CD4-positive, alpha-beta T cell treated with Interleukin-17A for 4 hours (primary cell): ENCODE results near the gene SLC43A2.

ENCODE experiments used
- DNase-seq: peaks from one replicate; pipeline ENCODE4 v3.0.0-alpha.2; 2020; ENCODE audit warnings: mixed read lengths

SLC43A2 gene

DNA sequence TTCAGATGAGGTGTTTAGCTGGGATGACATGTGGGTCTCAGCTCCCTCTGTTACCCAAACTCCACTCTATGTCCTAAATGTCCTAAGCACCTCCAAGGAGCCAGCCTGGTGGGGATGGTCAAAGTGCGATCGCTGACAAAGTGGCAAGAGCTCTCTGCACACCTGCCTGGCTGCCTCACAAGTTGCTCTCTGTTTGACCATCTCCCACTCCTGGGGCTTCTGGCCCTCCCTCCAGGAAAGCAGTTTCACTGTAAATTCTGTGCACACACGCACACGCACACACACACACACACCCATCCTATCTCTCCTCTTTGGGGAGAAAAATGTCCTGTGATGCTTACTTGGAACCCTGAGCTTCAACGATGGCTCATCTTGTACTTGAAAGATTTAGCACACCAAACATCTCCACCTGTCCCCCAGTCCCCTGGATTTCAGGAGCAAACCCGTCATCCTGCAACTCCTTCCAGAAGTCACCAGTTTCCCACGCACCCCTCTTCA lies 67.7 kb downstream of the SLC43A2 start:
- no peak for DNase-seq

DNA sequence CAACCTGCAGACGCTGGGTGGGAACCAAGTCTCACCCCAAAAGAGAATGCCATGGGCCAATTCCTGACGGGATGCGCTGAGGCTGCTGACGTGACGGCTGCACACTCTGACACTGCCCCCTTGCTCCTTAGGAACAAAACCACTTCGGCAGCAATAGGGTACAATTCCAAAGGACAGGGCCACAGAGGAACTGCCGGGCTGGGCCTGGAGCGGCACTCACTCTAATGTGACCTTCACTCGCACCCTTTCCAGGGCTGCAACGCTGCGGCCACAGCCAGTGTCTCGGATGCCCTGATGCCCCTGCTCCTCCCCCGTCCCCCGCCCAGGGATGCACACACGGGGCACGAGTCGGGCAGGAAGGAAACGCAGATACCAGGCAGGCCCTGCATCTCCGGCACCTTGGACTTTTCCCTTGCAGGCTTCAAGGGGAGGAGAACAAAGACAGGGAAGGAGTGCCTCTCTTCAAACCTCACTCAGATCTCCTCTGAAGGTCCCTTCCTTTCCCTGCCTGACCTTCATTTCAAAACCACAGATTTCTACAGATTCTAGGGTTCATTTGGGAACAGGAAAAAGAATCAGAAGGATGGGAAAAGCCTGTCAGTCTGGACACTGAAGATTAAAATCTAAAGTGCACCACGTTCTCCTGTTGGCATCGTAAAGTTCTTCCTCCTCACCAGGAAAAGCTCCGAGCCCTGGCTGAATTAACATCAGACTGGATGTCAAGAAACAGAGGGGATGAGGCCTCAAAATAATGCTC lies 68.4 kb downstream of the SLC43A2 start:
- no peak for DNase-seq

DNA sequence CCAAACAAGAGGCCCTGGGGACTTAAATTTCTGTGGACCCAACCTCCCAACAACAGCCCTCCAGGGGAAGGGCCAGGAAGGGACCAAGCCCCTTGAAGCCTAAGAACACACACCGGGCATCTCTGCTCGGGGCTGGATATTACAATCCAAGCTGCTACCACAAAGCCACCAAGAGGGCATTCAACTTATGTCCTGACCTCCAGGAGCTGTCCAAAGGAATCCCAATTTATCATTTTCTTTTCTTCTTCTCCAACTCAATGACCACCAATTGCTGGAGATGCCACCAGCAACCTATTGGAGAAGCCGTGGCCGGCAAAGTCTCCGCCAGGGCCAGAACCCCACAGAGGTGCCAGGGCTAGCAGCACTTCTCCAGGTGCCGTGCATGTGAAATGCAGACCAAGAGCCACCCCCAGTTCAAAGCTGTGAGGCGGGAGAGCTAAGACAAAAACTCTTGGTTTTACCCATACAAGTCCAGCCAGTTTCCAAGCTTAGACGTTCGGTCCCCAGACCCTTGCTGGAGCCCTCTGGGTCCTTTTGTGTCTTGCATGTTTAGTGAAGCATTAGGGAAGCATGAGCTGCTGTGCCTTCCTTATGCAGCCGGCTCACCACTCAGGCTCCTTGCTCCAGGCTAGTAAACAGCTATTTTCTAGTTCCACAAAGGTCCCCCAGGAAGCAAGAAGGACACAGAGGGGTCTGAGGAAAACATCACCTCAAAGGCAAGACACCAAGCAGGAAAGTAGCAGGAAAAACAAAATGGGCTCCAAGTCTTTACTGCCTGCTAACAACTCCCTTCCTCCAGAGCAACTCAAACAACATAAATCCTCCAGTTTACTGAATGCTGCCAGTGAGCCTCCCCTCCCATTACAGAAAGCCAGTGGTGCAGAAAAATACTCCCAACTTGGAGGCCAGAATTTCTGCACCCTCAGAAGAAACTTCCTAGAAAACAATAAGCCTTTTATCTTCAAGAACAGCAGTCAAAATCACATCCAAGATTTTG lies 69.3 kb downstream of the SLC43A2 start:
- DNase-seq: no peak

DNA sequence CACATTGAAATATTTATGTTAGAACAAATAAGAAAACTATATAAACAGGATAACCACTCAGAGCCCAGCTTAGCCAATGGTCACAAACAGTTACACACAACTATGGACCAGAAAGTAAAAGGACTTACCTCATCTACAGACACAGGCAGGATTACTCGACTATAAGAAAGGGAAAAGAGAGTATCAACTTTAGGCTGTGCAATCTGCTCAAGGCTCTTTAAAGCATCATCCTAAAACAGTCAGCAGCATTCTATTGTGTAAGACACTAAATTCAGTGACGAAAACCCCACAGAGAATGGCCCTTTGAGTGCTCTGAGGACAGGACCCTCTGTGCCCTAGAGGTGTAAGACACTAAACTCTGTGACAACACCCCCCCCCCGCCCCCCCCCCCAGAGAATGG lies 70.2 kb downstream of the SLC43A2 start:
- DNase-seq: no peak

DNA sequence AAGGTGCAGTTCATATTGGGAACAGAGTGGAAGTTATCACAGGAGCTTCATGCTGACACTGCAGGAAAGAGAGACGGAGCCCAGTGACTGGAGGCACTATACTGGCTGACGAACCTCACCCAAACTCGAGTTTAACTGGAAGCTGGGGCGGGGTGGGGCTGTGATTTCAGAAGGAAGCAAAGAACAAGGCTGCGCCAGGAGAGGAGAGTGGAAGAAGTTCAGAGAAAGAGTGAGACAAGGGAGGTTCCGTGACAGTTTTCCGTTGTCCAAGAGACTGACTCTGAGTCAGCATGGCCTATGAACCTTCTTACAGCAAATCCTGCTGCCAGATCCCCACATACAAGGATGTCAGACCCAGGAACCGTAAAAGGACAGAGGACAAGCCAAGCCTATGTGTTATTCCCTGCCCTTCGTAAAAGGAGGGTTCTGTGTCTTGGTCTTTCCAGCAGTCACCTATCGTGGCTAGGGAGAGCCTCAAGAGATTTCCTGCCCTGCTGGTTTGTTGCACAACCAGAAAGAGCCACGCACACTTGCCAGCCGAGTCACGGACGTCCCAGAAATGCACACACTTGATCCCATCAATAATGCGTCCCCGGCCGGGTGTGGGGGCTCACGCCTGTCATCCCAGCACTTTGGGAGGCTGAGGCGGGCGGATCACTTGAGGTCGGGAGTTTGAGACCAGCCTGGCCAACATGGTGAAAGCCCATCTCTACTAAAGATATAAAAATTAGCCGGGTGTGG lies 71.1 kb downstream of the SLC43A2 start:
- DNase-seq: no peak

DNA sequence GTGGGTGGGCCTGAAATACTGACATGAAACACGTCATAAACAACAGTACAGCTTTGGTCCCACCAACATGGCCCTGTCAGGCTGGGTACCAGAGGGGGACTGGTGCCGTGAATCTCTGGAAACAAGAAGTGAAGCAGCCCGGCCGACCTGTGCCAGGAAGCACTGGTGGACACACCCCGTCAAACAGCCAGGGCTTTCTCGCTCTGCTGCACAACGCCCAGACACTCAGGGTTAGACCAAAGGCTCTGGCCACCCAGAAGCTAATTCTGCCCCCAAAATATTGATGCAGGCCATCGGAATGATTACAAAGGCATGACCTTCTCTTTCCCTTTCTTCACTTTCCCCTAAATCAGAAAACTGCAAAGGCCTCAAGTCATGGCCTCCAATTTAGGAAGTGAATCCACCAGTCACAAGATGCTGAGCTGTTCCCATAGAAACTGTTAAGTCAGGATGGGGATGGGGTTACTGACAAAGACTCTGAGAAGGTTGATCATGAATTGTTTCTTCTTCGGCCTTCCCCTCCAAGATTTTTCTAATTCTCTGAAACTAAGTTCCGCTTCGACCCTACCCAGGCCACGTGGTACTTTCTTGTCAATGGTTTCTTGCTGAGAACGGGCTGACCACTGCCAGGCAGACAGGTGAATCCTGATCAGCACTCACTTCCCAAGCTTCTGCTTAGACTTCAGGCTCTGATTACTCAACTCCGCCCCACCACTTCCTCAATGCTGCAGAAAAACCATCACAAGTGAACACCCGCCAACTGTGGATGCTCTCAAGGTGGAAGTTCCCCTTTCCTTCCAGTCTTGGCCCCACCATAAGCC lies 72.8 kb downstream of the SLC43A2 start:
- no peak for DNase-seq

DNA sequence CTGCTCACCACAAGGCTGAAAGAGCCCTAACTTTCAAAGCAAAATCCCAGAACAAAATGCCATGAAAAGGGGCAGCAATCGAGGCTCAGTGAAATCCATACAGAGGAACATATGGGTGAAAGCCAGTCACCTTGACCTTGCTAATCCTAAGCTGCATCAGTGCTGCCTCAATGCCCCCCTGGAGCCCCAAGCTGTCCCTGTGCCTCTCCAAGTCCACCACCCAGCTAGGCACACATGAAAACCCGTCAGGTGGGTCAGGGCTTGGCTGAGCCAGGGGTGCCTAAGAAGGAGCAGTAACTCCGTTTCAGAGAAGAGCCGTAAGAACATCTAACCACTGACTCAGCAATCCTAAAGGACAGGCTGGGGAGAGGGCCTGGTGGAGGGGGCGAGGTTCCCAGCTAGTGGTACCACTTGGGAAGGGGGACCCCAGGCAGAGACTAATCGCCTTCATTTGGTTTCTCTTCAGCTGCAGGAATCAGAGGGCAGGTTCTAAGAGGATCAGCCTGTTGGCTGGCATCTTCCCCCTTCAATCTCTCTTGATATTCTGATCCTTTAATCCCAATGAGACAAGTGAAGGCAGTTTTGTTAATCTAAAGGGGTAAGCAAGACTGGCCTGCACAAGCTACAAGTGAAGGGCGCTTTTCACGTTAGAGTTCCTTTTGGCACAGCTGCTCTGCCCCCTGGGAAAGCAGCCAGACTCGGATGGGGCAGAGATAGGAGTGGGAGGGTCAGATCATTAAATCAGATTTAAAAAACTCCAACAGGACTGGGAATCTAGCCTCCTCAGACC lies 73.7 kb downstream of the SLC43A2 start:
- DNase-seq: no peak

DNA sequence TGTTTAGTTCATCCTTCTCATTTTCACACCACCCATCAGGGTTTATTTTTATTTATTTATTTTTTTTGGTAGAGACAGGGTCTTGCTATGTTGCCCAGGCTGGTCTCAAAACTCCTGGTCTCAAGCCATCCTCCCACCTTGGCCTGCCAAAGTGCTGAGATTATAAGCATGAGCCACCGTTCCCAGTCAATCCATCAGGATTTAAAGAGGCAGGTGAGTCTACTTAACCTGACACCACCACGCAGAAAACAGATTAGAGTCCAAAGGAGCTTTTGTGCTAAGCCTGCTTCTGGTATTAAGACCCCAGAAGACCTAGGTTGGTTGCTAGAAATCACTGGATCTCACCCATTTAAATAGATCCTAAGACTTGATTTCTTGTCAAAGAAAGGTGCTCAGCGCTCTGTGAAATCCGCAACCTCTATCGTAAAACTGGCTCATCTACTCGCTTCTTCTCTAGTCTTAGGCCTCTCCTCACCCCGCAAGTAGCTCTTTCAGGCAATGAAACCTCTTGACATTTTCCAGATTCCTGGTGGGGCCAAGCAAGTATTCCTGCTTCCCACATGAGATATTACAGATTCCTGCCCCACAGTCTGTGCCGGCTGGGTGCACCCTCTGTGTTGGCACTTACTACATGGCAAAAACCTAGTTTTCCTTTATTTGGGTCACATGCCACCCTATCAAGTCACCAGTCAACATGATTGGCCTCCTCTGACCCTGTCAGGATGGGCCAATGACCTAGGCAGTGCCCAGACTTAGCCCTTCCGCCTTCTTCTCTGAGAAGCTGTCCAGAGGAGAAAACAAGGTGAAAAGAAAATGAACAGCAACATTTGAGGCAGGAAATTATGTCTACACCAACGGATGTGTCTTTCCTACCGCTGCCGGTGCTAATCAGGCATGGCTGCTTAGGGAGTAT lies 75.0 kb downstream of the SLC43A2 start:
- no peak for DNase-seq

DNA sequence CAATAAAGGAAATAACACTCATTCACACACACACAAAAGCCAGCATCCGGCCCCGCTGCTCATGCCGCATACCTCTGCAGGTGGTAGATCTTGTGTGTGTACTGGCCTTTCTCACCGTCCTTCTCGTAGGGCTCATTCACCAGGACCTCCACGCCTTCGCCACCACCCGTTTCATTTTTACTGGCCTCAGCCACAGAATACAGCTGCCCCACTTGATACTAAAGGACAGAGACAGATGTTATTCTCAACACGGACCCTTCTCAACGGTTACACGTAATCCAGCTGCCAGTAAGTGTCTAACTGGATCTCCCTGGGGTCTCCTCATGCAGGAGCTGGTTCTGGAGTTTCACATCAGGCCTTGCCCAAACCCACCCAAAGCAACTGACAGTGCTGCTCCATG lies 75.7 kb downstream of the SLC43A2 start:
- no peak for DNase-seq

DNA sequence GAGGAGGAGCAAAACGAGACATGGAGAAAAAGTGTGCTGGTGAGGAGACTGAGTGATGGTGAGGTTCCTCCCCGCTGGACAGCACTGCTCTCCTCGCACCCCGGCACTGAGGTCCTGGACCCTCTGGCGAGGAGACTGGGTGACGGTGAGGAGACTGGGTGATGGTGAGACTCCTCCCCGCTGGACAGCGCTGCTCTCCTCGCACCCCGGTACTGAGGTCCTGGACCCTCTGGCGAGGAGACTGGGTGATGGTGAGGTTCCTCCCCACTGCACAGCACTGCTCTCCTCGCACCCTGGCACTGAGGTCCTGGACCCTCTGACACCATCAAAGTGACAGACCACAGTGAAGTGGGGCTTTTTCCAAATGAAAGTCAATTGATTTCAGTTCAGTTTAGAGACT lies 76.9 kb downstream of the SLC43A2 start:
- no peak for DNase-seq

DNA sequence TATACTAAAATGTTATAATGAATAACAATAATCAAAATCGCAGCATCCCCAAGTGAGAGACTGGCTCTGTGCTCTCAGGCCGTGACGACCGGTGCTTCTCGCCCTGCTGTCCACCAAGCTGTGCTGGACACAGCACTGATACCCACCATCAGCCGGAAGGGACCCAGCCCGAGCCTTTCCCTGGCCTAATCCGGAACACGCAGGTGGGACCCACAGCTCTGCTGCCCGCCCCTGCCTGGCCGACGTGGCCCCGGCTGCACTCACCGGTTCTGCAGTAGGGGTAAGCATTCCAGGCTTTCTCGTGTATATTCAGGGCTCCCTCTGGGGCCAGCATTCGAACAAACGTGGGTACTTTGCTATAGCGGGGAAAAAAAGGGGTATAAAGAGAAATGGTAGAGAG lies 80.6 kb downstream of the SLC43A2 start:
- DNase-seq: no peak

DNA sequence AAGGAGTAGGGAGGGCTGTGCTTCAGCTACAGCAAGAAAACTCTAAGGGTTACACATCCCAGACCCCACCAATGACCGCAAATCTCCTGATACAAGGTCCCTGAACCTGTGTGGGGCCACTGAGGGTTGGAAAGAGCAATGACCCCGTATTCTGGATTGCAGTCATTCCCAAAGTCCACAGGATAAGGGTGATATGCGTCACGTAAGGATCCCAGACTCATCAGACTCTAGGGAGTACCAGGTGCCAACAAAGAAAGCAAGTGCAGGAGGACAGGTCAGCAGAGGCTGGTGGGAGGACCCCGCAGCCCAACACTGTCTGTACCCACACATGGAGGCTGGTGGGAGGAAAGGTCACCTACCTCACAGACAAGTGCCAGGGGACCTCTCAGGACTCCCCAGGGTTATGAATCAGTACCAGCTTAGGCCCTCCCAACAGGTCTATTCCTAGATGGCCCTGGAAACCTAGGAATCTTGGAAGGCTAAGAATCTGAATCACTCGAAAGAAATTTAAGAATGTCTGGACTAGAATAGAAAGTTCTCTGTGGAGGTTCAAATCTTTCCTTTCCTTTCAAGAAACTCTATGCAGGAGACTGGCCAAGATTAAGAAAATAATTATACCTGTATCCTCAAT lies 82.2 kb downstream of the SLC43A2 start:
- no peak for DNase-seq

DNA sequence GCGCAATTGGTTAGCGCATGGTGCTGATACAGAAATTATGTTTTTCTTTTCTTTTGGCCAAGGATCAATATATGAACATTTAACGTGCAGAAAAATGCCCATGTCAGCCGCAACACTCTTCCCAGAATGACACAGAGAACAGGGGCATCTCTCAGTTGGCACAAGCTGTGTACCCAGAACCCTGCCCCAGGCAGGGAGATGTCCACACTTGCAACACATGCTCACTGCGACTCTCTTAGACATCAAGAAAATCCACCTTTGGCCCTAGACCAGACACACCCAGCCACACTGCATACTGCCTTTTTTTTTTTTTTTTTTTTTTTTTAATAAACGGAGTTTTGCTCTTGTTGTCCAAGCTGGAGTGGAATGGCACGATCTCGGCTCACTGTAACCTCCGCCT lies 83.0 kb downstream of the SLC43A2 start:
- DNase-seq: no peak

DNA sequence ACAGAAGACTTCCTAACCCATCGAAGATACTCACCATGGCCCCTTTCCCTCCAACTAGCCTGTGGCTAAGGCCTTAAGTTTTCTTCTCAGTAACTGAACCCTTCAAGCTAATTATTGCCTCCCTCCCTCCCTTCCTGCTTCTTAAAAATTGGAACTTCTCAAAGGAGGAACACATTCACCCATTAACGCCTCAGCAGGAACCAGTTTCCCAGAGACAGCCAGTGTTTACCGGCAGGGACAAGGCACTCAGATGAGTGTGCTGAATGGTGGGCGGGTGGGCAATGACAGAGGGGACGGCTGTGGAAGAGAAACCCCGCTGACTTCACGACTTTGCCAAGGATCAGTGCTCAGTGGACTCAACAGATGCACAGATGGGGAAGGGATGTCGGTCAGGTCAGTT lies 86.3 kb downstream of the SLC43A2 start:
- DNase-seq: no peak

DNA sequence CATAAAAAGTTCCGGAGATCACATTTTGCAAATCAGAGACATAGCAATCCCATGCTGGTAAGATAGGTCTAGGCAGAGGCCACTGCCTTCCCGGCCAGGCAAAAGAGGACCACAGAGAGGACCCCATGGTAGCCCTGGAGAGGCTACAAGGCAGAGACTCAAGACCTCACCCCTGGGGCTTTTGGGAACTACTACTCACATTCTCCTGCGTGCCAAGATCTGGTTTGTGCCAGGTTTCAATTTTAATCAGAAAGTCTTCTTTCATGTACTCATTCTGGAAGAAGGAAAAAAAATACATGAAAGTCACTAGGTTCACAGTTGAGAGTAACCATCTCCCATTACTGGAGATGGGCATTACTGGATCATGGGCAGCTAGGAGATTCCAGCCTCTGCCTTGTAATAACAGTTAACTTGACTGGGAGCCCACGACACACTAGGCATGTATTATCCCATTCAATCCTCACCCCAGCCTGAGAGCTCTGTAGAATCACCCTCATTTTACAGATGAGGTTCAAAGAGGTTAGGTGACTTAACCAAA lies 87.2 kb downstream of the SLC43A2 start:
- no peak for DNase-seq

DNA sequence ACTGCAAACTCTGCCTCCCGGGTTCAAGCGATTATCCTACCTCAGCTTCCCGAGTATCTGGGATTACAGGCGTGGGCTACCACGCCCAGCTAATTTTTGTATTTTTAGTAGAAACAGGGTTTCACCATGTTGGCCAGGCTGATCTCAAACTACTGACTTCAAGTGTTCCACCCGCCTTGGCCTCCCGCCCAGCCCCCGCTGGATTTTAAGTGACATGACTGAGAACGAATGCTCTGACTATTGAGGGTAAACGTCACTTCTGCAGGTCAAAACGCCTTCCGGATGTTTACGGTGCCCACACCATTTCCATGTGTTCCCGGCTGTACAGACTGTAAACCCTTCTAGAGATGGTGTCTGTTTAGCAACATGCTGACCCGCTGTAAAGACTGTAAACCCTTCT lies 88.8 kb downstream of the SLC43A2 start:
- no peak for DNase-seq

DNA sequence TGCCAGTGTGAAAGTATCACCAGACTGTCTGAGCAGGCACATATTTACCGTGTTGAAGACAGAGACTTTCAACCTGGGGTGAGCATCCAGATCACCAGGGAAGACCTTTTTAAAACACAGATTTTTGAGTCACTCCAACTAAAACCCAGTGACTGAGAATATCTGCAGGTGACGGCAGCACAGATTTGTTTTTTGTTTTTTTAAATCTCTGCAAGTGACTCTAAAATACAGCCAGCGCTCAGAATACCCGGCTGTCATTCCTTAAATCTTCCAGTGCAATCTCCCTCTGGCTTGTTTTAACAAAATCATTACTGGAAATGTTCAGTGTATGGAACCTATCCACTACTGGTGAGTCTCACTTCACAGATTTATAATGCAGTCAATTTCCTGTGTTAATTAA lies 92.9 kb downstream of the SLC43A2 start:
- no peak for DNase-seq

DNA sequence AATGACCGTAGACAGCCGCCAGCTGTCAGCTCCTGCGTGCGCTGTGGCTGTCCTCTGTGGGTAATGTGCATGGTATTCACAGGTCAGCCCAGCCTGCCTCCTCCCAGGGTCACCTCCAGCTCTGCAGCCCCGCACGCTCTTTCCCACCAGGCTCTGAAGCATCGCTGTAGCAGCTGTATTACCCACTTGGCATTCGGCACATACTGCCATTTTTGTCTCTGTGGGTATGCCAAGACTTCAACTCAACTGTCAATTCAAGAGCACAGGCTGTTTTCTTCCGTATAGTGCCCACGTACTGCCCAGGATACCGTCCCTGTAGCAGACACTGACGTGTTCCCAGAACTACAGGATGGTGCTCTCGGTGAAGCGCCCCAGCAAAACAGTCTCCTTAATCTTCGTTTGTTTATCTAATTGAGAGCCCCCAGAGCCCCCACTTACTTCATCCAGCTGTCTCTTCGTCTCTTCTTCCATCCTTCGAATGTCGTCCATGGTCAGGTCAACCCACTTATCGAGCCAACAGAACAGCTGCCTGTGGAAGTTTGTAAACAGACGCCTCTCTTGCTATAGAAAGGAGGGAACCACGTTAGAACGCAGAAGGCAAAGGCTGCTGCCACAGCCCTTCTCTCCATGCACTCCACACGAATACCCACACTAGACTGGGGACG lies 94.8 kb downstream of the SLC43A2 start:
- no peak for DNase-seq
